CD4-positive, alpha-beta T cell treated with Interleukin-4 for 1 hour (primary cell): ENCODE results near the gene DPH7.
"Not testable (repeated sequence)": the region's sequence is repeated elsewhere in the genome, so short reads cannot be mapped to it uniquely, and the experiment has no call there.

Source experiments
- DNase-seq, 2 donors: peaks; one replicate each; pipeline ENCODE4 v3.0.0-alpha.2; 2020 to 2022

DPH7 gene

GRCh38 chr9:137580209-137580953 is 1.7 kb upstream of the DPH7 start:
- DNase-seq = no peak

- DNase-seq = no peak
Measured at GRCh38 chr9:137579259-137579604, 507 bp upstream of the DPH7 start.

- DNase-seq = peak in 1 of 2 donors; percentile 6
Measured at GRCh38 chr9:137575716-137576411, 2.9 kb downstream of the DPH7 start.

- DNase-seq = peak in 1 of 2 donors; percentile 34
Measured at GRCh38 chr9:137575364-137575715, 3.4 kb downstream of the DPH7 start.

GRCh38 chr9:137574192-137574591 is 4.5 kb downstream of the DPH7 start:
- no peak for DNase-seq

- no peak for DNase-seq
Measured at GRCh38 chr9:137570566-137570965, 8.2 kb downstream of the DPH7 start.

- no peak for DNase-seq
Measured at GRCh38 chr9:137569609-137570203, 9.0 kb downstream of the DPH7 start.

- DNase-seq = not testable (repeated sequence)
Measured at GRCh38 chr9:137568445-137568844, 10.3 kb downstream of the DPH7 start.

GRCh38 chr9:137564817-137565411 is 13.8 kb downstream of the DPH7 start:
- no peak for DNase-seq

- no peak for DNase-seq
Measured at GRCh38 chr9:137564134-137564533, 14.6 kb downstream of the DPH7 start.

GRCh38 chr9:137558127-137558526 is 20.6 kb downstream of the DPH7 start:
- DNase-seq = no peak

GRCh38 chr9:137556069-137556838 is 22.5 kb downstream of the DPH7 start:
- no peak for DNase-seq

- DNase-seq = no peak
Measured at GRCh38 chr9:137555179-137555578, 23.5 kb downstream of the DPH7 start.

- no peak for DNase-seq
Measured at GRCh38 chr9:137554349-137554748, 24.4 kb downstream of the DPH7 start.

- not testable (repeated sequence) for DNase-seq
Measured at GRCh38 chr9:137553654-137554053, 25.1 kb downstream of the DPH7 start.

- DNase-seq = no peak
Measured at GRCh38 chr9:137552022-137552768, 26.5 kb downstream of the DPH7 start.

GRCh38 chr9:137551264-137552021 is 27.3 kb downstream of the DPH7 start, which contains the start of gene MRPL41:
Gene MRPL41 (plus strand): TSS chr9:137551879. CDS start chr9:137552082, 203 bp downstream.
- peak; percentile 90 to 91 for DNase-seq

- not testable (repeated sequence) for DNase-seq
Measured at GRCh38 chr9:137550958-137551263, 27.8 kb downstream of the DPH7 start.

- DNase-seq = peak; percentile 54 to 63
Measured at GRCh38 chr9:137550231-137550621, 28.5 kb downstream of the DPH7 start, which contains the start of gene PNPLA7. Gene PNPLA7 (minus strand): TSS chr9:137550402. CDS start chr9:137550197, 205 bp downstream.

- DNase-seq = no peak
Measured at GRCh38 chr9:137547687-137548543, 30.8 kb downstream of the DPH7 start.
